ENCODE data around the gene ST7.

GRCh38 chr7:117188376-117188775, 235.1 kb downstream of the ST7 start:
- TF ChIP-seq YY1 (IDR thresholded peaks at IDR 0.05; ENCODE audit: insufficient read depth, insufficient read length), result no peak
- no peak for TF ChIP-seq SUZ12 (IDR thresholded peaks at IDR 0.05; ENCODE audit: extremely low read depth, insufficient read depth, insufficient read length)
